Endothelial cell of umbilical vein (primary cell): ENCODE data around the gene CALML6.

Source experiments
- CTCF ChIP-seq, 2 donors: IDR thresholded peaks; 1 replicate in 1 of 2; 2 replicates in 1 of 2; pipeline ENCODE4 v1.5.1; 2011; ENCODE audit warnings: low read length in 2 of 2, mild to moderate bottlenecking in 2 of 2, moderate library complexity in 2 of 2, control low read depth in 1 of 2, inconsistent platforms in 1 of 2, low read depth in 1 of 2; ENCODE audit not compliant: insufficient read depth in 1 of 2; ENCODE audit errors: extremely low read depth in 1 of 2
- EZH2 ChIP-seq: IDR thresholded peaks from 2 replicates; pipeline ENCODE4 v1.6.1; 2012; ENCODE audit warnings: borderline replicate concordance, low read depth, mild to moderate bottlenecking, moderate library complexity, low read length, inconsistent platforms; ENCODE audit not compliant: severe bottlenecking
- FOS ChIP-seq: IDR thresholded peaks from 2 replicates; pipeline ENCODE4 v1.6.1; 2011; ENCODE audit warnings: mild to moderate bottlenecking, low read length, moderate library complexity, borderline replicate concordance; ENCODE audit not compliant: insufficient read depth
- MAX ChIP-seq: IDR thresholded peaks from 2 replicates; pipeline ENCODE4 v1.6.1; 2011; ENCODE audit not compliant: insufficient read depth, insufficient read length
- POLR2A ChIP-seq: IDR thresholded peaks from 2 replicates; pipeline ENCODE4 v1.6.1; 2012; ENCODE audit warnings: low read depth, mild to moderate bottlenecking, control low read depth, low read length
- POLR2AphosphoS5 ChIP-seq: IDR thresholded peaks from 2 replicates; pipeline ENCODE4 v1.6.1; 2012; ENCODE audit warnings: low read depth, mild to moderate bottlenecking, control low read depth, low read length, moderate library complexity; ENCODE audit not compliant: insufficient read depth

- TF ChIP-seq EZH2, result no peak
- peak; percentile 74 to 85 for TF ChIP-seq CTCF (IDR thresholded peaks at IDR 0.05; ENCODE audit: extremely low read depth in 1 of 2, insufficient read depth in 1 of 2, low read depth in 1 of 2, low read length in 2 of 2)
- no peak for TF ChIP-seq MAX
- TF ChIP-seq POLR2A, result no peak
- no peak for TF ChIP-seq FOS
- no peak for TF ChIP-seq POLR2AphosphoS5
Measured at GRCh38 chr1:1943834-1944570, 28.9 kb downstream of the CALML6 start.
